GM19023 (cell line): ENCODE data around the gene HRH3.
A peak's percentile ranks its signal among the peaks of the same experiment; 100 is the strongest.

ENCODE experiments used
- ATAC-seq: cut with Tn5 transposase; IDR thresholded peaks from one replicate; pipeline ENCODE4 v1.9.1; 2021; ENCODE audit warnings: mild to moderate bottlenecking, moderate library complexity; ENCODE audit not compliant: unreplicated experiment

HRH3 gene

DNA sequence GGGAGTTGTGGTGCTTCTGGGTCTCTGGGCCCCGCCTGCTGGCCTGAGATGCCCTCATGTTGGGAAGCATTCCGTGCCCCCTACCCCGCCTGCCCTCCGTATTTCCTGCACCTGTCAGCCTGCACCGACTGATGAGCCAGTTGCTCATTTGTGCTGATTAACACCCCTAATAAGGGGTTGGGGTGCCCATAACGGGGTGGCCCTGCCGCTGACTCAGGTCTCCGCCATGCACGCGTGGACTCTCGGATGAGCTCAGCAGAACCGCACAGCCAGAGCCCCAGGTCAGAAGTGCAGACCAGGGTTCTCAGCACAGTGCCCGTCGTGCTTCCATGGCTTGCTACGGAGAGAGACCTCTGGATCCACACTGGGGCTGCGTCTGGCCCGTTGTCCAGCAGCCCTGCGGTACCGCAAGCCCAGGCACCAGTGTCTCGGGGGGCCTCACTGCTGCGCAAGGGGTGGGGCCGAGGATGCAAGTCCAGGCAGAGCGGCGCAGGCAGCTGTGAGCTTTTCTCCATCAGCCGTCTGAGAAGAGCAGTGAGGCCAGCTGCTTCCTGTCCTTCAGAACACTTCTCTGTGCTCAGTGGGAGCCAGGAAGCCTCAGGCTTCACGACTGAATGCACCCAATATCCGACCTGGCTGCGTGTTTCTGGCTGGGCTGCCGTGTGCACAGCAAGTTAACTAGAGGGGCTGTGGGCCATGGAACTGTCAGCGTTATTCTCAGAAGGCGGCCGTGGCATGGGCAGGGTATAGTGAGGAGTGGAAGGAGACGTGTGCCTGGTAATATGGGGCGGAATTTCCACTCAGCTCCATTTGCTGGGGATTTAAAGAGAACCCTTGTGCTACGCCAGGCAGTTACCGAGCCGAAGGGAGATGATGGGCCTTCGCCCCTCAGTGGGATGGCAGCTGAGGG lies 18.6 kb downstream of the HRH3 start:
- no peak for ATAC-seq

DNA sequence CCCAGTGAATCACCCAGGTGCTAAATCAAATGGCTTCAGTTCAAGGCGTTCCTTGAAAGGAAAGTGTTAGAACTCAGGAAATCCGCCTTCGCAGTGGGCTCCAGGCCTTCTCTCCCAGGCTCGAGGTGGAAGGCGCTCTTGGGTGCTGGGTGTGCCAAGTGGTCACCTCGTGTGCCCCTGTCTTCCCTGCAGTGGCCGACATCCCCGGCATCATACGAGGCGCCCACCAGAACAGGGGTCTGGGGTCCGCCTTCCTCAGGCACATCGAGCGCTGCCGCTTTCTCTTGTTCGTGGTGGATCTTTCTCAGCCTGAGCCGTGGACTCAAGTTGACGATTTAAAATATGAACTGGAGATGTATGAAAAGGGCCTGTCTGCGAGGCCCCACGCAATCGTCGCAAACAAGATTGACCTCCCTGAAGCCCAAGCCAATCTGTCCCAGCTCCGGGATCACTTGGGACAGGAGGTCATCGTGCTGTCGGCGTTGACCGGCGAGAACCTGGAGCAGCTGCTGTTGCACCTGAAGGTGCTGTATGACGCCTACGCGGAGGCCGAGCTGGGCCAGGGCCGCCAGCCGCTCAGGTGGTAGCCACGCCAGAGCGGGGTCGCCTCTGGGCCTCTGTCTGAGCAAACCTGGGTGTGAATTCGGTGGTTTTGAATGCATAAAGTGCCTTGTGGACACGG lies 19.4 kb downstream of the HRH3 start:
- no peak for ATAC-seq

DNA sequence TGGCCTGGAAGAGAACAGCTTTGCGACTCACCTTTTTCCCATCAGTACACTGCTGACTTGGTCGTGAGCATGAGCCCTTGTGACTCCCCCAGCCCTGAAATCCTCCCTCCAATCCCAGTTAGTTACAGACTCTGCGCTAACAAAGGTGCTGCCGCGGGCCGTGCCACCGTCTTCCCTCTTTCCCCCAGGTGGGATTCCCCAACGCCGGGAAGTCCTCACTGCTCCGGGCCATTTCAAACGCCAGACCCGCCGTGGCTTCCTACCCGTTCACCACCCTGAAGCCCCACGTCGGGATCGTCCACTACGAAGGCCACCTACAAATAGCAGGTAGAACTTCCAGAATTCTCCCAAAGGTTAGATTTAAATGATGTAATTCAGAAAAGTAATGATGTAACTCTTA lies 21.1 kb downstream of the HRH3 start:
- ATAC-seq, result no peak

- ATAC-seq, result no peak
Observed at GRCh38 chr20:62198496-62198895, 21.6 kb downstream of the HRH3 start.

DNA sequence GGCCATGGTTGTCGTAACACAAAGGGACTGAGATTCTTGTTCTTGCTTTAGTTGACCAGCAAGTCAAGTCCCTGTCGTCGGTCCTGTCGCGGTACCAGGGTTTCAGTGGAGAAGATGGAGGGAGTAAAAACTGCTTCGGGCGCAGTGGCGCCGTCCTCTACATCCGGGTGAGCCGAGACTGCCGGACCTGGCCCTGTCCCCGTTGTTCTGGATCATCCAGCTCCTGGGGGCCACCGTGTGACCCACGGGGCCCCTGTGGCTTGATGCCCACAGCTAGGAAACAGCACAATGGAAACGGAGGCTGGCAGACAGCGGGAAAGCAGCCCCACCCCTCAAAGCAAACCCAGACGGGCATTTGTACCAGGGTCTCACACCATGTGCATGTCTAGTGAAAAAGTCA lies 22.3 kb downstream of the HRH3 start:
- ATAC-seq, result no peak

- no peak for ATAC-seq
Observed at GRCh38 chr20:62197311-62197710, 22.8 kb downstream of the HRH3 start.

DNA sequence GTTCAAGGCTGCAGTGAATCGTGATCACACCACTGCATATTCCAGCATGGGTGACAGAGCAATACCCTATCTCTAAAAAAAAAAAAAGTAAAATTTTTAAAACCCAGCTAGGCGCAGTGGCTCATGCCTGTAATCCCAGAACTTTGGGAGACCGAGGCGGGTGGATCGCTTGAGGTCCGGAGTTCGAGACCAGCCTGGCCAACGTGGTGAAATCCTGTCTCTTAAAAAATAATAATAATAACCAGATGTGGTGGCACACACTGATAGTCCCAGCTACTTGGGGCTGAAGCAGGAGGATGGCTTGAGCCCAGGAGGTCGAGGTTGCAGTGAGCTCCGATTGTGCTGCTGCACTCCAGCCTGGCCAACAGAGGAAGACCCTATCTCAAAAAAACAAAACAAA lies 23.8 kb downstream of the HRH3 start:
- no peak for ATAC-seq

- ATAC-seq, result no peak
Observed at GRCh38 chr20:62195736-62196135, 24.3 kb downstream of the HRH3 start.

DNA sequence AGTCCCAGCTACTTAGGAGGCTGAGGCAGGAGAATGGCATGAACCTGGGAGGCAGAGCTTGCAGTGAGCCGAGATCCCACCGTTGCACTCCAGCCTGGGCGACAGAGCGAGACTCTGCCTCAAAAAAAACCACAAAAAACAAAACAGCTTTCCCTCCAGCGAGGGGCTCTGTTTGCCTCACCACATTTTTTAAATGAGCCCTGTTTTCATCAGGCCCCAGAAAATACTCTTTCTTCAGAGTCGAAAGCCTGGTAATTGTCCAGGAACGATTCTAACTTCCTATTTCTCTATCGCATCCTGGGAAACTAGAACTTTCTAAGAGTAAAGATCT lies 25.0 kb downstream of the HRH3 start:
- no peak for ATAC-seq

GRCh38 chr20:62193079-62194025 lies 26.7 kb downstream of the HRH3 start:
- no peak for ATAC-seq

- ATAC-seq, result no peak
Observed at GRCh38 chr20:62192635-62193034, 27.4 kb downstream of the HRH3 start.

GRCh38 chr20:62191781-62192559 lies 28.1 kb downstream of the HRH3 start:
- no peak for ATAC-seq

GRCh38 chr20:62190639-62191411 lies 29.3 kb downstream of the HRH3 start:
- no peak for ATAC-seq

DNA sequence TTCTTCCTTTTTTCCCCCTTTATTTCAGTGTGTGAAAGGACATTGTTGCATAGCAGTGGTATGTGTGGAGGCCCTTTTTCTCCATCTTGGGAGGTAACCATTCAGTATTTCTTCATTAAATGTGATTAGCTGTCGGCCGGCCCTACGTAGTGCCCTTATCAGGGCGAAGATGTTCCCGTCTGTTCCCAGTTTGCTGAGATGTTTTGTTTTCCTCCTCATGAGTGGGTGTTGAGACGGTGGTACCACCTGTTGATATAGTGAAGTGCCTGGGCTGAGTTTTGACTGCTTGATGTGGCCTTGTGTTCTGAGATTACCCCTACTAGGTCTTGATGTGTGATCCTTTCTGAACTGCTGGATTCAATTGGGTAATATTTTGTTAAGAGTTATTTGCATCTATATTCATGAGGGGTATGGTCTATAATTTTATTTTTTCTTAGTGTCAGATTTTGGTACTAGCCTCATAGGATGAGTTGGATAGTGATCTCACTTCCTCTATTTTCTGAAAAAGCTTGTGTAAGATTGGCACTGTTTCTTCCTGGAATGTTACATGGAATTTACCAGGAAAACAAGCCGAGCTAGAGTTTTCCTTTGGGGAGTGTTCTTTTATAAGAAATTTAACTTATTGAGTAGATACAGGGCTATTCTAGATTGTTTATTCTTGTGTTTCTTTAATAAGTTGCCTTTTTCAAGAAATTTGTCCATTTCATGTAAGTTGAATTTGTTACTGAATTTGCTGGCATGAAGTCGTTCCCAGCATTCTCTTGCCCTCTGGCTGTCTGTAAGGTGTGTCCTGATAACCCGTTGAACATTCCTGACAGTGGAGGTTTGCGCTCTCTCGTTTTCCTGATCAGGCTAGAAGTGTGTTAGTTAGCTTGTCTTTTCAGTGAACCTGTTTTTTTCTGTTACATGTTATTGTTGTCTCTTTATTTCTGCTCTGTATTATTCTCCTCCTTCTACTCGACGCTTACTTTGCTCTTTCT lies 32.9 kb downstream of the HRH3 start:
- no peak for ATAC-seq

DNA sequence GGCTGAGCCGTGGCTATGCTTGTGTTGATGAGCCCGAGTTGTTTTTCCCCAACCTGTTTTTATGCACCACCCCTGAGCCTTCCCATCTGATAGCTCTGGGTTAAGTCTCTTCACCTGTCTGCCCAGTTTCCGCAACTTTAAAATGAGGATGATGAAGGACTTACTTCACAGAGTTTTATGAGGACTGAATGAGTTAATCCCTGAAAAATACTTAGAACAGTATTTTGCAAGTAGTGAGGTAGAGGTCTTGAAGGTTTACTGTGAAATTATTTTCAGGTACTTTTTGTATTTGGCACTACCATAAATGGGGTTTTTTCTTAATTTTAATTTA lies 34.0 kb downstream of the HRH3 start:
- no peak for ATAC-seq

DNA sequence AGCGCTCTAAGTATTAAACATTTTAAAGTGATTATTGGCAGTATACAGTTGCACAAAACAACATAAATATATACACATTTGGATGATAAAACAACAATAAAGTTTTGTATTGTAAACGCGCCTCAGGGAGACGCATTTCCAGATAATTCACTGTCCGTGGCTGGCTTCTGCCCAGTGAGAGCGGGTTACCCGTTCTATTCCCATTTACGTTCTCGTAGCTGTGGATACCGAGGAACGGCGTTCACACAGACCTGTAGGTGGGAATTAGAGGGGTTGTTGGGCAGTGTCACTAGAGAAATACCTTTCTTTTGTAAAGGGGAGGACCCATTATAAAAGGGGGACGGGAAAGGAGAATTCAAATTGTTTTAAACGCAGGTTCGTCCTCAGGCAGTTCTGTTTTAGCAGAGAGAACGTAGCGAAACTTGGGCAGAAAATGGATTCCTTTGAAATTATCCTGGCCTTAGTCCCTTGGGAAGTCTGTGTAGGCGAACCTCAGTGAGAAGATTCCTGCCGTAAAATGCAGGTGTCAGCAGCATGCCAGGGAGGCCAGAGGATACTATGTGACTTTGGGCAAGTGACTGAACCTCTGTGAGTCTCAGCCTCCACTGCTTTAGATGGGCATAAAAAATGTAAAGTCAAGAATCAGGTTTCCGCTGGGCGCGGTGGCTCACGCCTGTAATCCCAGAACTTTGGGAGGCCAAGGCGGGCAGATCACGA lies 36.5 kb downstream of the HRH3 start:
- ATAC-seq, result no peak

GRCh38 chr20:62182469-62183425 lies 37.3 kb downstream of the HRH3 start, which contains the start of gene MTG2:
Gene MTG2 (plus strand): TSS chr20:62183028. CDS start chr20:62193421, 10,393 bp downstream.
- peak; percentile 94 for ATAC-seq
